HUES64 (cell line): Measurements from ENCODE around the gene ALDH1A1.
"Not testable (repeated sequence)": the region's sequence is repeated elsewhere in the genome, so short reads cannot be mapped to it uniquely, and the experiment has no call there.

Experiments
- H3K27ac ChIP-seq: 2 replicates; pipeline ENCODE4 v1.7.0; 2013; ENCODE audit warnings: low read depth, low read length, inconsistent platforms
- H3K27me3 ChIP-seq: 2 replicates; pipeline ENCODE4 v1.6.1; 2013; ENCODE audit warnings: mild to moderate bottlenecking, low read length; ENCODE audit not compliant: insufficient read depth
- H3K36me3 ChIP-seq: 2 replicates; pipeline ENCODE4 v1.6.1; 2013; ENCODE audit warnings: mild to moderate bottlenecking, low read length; ENCODE audit not compliant: insufficient read depth
- H3K4me1 ChIP-seq: 2 replicates; pipeline ENCODE4 v1.6.1; 2013; ENCODE audit warnings: mild to moderate bottlenecking, low read length, moderate library complexity; ENCODE audit not compliant: insufficient read depth
- H3K4me3 ChIP-seq: 2 replicates; pipeline ENCODE4 v1.5.1; 2013; ENCODE audit warnings: mild to moderate bottlenecking, low read length, moderate library complexity
- H3K9ac ChIP-seq: 2 replicates; pipeline ENCODE4 v1.6.1; 2013; ENCODE audit warnings: mild to moderate bottlenecking, low read depth, low read length
- H3K9me3 ChIP-seq: 2 replicates; pipeline ENCODE4 v1.6.1; 2013; ENCODE audit warnings: low read depth, low read length; ENCODE audit not compliant: insufficient read depth
- WGBS: fragments of 150-250, 120-280 bp; methylation state at CpG from one replicate; pipeline ENCODE4 v1.1.7; 2013; ENCODE audit warnings: missing lambda C conversion rate; 5-methylcytosine and 5-hydroxymethylcytosine counted together

ALDH1A1 gene

GRCh38 chr9:72864327-72864726 is 88.5 kb downstream of the ALDH1A1 start:
- H3K27ac ChIP-seq = no peak overlapping the region
- no CpG with 5 or more reads among the region's 1 CpG for WGBS
- no peaks in the 10 kb centered on the region for H3K9me3 ChIP-seq
- H3K9ac ChIP-seq = no peak overlapping the region
- H3K27me3 ChIP-seq = no peaks in the 10 kb centered on the region
- no peaks in the 10 kb centered on the region for H3K4me1 ChIP-seq
- no peaks in the 10 kb centered on the region for H3K36me3 ChIP-seq
- H3K4me3 ChIP-seq = no peak overlapping the region

GRCh38 chr9:72863456-72864094 is 89.3 kb downstream of the ALDH1A1 start:
- Histone ChIP-seq H3K4me1 (no peaks in the 10 kb centered on the region), H3K27me3 (no peaks in the 10 kb centered on the region), H3K36me3 (no peaks in the 10 kb centered on the region), H3K27ac (no peak overlapping the region), H3K9ac (no peak overlapping the region), H3K4me3 (no peak overlapping the region), H3K9me3 (no peaks in the 10 kb centered on the region)
- WGBS = 90% methylated on average over 4 of the region's 4 CpGs

- H3K27me3 ChIP-seq, H3K4me3 ChIP-seq, H3K4me1 ChIP-seq, H3K36me3 ChIP-seq, H3K9me3 ChIP-seq, H3K27ac ChIP-seq, H3K9ac ChIP-seq: not testable (repeated sequence)
- WGBS = 100% methylated on average over 7 of the region's 7 CpGs
These were observed 90.1 kb downstream of the ALDH1A1 start for GRCh38 chr9:72862788-72863187.

- H3K4me1 ChIP-seq = peaks cover 18% of the 10 kb centered on the region; the same call in 1 of the 2 replicates
- no peaks in the 10 kb centered on the region for H3K9me3 ChIP-seq
- no peaks in the 10 kb centered on the region for H3K36me3 ChIP-seq
- H3K27ac ChIP-seq = no peak overlapping the region; the same call in 1 of the 2 replicates
- H3K27me3 ChIP-seq = no peaks in the 10 kb centered on the region
- no peak overlapping the region for H3K9ac ChIP-seq
- no peak overlapping the region for H3K4me3 ChIP-seq
- WGBS = 61% methylated on average over 5 of the region's 5 CpGs
These were observed 94.6 kb downstream of the ALDH1A1 start for GRCh38 chr9:72858089-72858912.

- WGBS = 98% methylated on average over 2 of the region's 2 CpGs
- Histone ChIP-seq H3K27me3 (no peaks in the 10 kb centered on the region), H3K9me3 (no peaks in the 10 kb centered on the region), H3K36me3 (no peaks in the 10 kb centered on the region), H3K27ac (no peak overlapping the region; the same call in 1 of the 2 replicates), H3K4me1 (peaks cover 18% of the 10 kb centered on the region; the same call in 1 of the 2 replicates), H3K9ac (no peak overlapping the region), H3K4me3 (no peak overlapping the region)
These were observed 95.2 kb downstream of the ALDH1A1 start for GRCh38 chr9:72857624-72857996.

- Histone ChIP-seq H3K4me3 (no peak overlapping the region), H3K36me3 (no peaks in the 10 kb centered on the region), H3K4me1 (peaks cover 18% of the 10 kb centered on the region; the same call in 1 of the 2 replicates), H3K27ac (no peak overlapping the region), H3K9me3 (no peaks in the 10 kb centered on the region), H3K27me3 (no peaks in the 10 kb centered on the region), H3K9ac (no peak overlapping the region)
- WGBS = 69% methylated on average over 6 of the region's 8 CpGs
These were observed 95.8 kb downstream of the ALDH1A1 start for GRCh38 chr9:72856972-72857623.

- no peak overlapping the region for H3K9ac ChIP-seq
- H3K4me3 ChIP-seq = no peak overlapping the region
- H3K36me3 ChIP-seq = no peaks in the 10 kb centered on the region
- no peaks in the 10 kb centered on the region for H3K9me3 ChIP-seq
- H3K27me3 ChIP-seq = no peaks in the 10 kb centered on the region
- 91% methylated on average over 5 of the region's 5 CpGs for WGBS
- peaks cover 18% of the 10 kb centered on the region; the same call in 1 of the 2 replicates for H3K4me1 ChIP-seq
- H3K27ac ChIP-seq = no peak overlapping the region
These were observed 96.8 kb downstream of the ALDH1A1 start for GRCh38 chr9:72855890-72856523.

GRCh38 chr9:72855321-72855720 is 97.5 kb downstream of the ALDH1A1 start:
- no peak overlapping the region for H3K9ac ChIP-seq
- H3K27ac ChIP-seq = no peak overlapping the region
- no peaks in the 10 kb centered on the region for H3K36me3 ChIP-seq
- H3K9me3 ChIP-seq = no peaks in the 10 kb centered on the region
- no peaks in the 10 kb centered on the region for H3K27me3 ChIP-seq
- H3K4me1 ChIP-seq = peaks cover 18% of the 10 kb centered on the region; the same call in 1 of the 2 replicates
- no peak overlapping the region for H3K4me3 ChIP-seq
- WGBS = 100% methylated on average over 1 of the region's 1 CpG
